GM13977 (cell line): ENCODE results near the gene VENTX.

Experiments
- DNase-seq: peaks from one replicate; pipeline ENCODE4 v3.0.0; 2012; ENCODE audit warnings: low spot score
- CTCF ChIP-seq: IDR thresholded peaks from 2 replicates; pipeline ENCODE4 v1.5.1; 2012; ENCODE audit warnings: mild to moderate bottlenecking, control low read depth; ENCODE audit not compliant: insufficient read depth; ENCODE audit errors: extremely low read depth, missing control alignments
- in situ Hi-C: fragments of 300-500 bp; cut with MboI; formaldehyde crosslinking; loops from one replicate; pipeline ENCODE4 v1.12.0; 2022; ENCODE audit warnings: low sequenced_read_pairs, low pct_unique_long_range_greater_than_20kb, mixed read lengths, inconsistent platforms; ENCODE audit not compliant: unreplicated experiment

VENTX gene

GRCh38 chr10:133201948-133202725 lies 35.5 kb upstream of the VENTX start:
- TF ChIP-seq CTCF: no peak
- DNase-seq: no peak
- in situ Hi-C loops: no loop called here

- in situ Hi-C loops: no loop called here
- no peak for DNase-seq
- no peak for TF ChIP-seq CTCF
Measured at GRCh38 chr10:133202778-133203651, 34.6 kb upstream of the VENTX start.

GRCh38 chr10:133203652-133204195 lies 33.9 kb upstream of the VENTX start:
- in situ Hi-C loops: no loop called here
- no peak for TF ChIP-seq CTCF
- DNase-seq: no peak

- in situ Hi-C loops: no loop called here
- TF ChIP-seq CTCF: no peak
- no peak for DNase-seq
Measured at GRCh38 chr10:133204226-133205015, 33.2 kb upstream of the VENTX start.

GRCh38 chr10:133205146-133205545 lies 32.5 kb upstream of the VENTX start:
- no peak for TF ChIP-seq CTCF
- no peak for DNase-seq
- in situ Hi-C loops: no loop called here

- TF ChIP-seq CTCF: no peak
- in situ Hi-C loops: no loop called here
- no peak for DNase-seq
Measured at GRCh38 chr10:133206356-133207040, 31.2 kb upstream of the VENTX start.
